Fibroblast of skin of left quadriceps (primary cell): ENCODE data around the gene GIMAP6.
"Not testable (repeated sequence)": the region's sequence is repeated elsewhere in the genome, so short reads cannot be mapped to it uniquely, and the experiment has no call there.

Experiments
- DNase-seq, 2 experiments: peaks; one replicate each; pipeline ENCODE4 v3.0.0-alpha.2; 2013; ENCODE audit warnings: low read depth in 2 of 2

GIMAP6 gene

GRCh38 chr7:150631866-150632864, at the start of gene GIMAP6:
Gene GIMAP6, minus strand, starts transcription at chr7:150632385. Its CDS starts 2,243 bp downstream, at chr7:150630142.
- no peak for DNase-seq

- DNase-seq, result not testable (repeated sequence)
Observed at GRCh38 chr7:150680364-150680763, 48.2 kb upstream of the GIMAP6 start.

GRCh38 chr7:150678601-150679000, 46.4 kb upstream of the GIMAP6 start:
- DNase-seq, result not testable (repeated sequence)

- DNase-seq, result not testable (repeated sequence)
Observed at GRCh38 chr7:150676854-150677253, 44.7 kb upstream of the GIMAP6 start.

GRCh38 chr7:150676276-150676675, 44.1 kb upstream of the GIMAP6 start:
- DNase-seq, result not testable (repeated sequence)

GRCh38 chr7:150675714-150676113, 43.5 kb upstream of the GIMAP6 start:
- no peak for DNase-seq

- not testable (repeated sequence) for DNase-seq
Observed at GRCh38 chr7:150671798-150672585, 39.8 kb upstream of the GIMAP6 start.

- DNase-seq, result no peak
Observed at GRCh38 chr7:150668977-150669376, 36.8 kb upstream of the GIMAP6 start.

GRCh38 chr7:150668472-150668911, 36.3 kb upstream of the GIMAP6 start:
- no peak for DNase-seq

- no peak for DNase-seq
Observed at GRCh38 chr7:150666412-150666811, 34.2 kb upstream of the GIMAP6 start.

GRCh38 chr7:150665896-150666295, 33.7 kb upstream of the GIMAP6 start:
- no peak for DNase-seq

- no peak for DNase-seq
Observed at GRCh38 chr7:150665089-150665748, 33.0 kb upstream of the GIMAP6 start.

- DNase-seq, result no peak
Observed at GRCh38 chr7:150663802-150664494, 31.8 kb upstream of the GIMAP6 start.

- DNase-seq, result not testable (repeated sequence)
Observed at GRCh38 chr7:150662821-150663220, 30.6 kb upstream of the GIMAP6 start.

- DNase-seq, result no peak
Observed at GRCh38 chr7:150660939-150661613, 28.9 kb upstream of the GIMAP6 start.

- DNase-seq, result no peak
Observed at GRCh38 chr7:150657526-150657925, 25.3 kb upstream of the GIMAP6 start.

- DNase-seq, result no peak
Observed at GRCh38 chr7:150656047-150656446, 23.9 kb upstream of the GIMAP6 start.

GRCh38 chr7:150654692-150655091, 22.5 kb upstream of the GIMAP6 start:
- no peak for DNase-seq

- no peak for DNase-seq
Observed at GRCh38 chr7:150649080-150649385, 16.8 kb upstream of the GIMAP6 start.

GRCh38 chr7:150648353-150649079, 16.3 kb upstream of the GIMAP6 start:
- DNase-seq, result no peak
